Testis (tissue), 3 donors: ENCODE data around the gene UGT1A4. TPM values are rescaled to one million over a fixed set of nuclear protein-coding genes. Genes with fewer than 3 reads are reported as not detected.

Experiments used
- DNase-seq: peaks from one replicate; pipeline ENCODE4 v3.0.0-alpha.2; 2019
- H3K27ac ChIP-seq, 2 donors: fragments of 200-600 bp; sonication (generic); one replicate each; pipeline ENCODE4 v1.5.1; 2019
- H3K27me3 ChIP-seq: fragments of 200-600 bp; sonication (generic); one replicate; pipeline ENCODE4 v1.5.1; 2019
- H3K36me3 ChIP-seq: fragments of 200-600 bp; sonication (generic); one replicate; pipeline ENCODE4 v1.5.1; 2017; ENCODE audit warnings: low read depth; ENCODE audit errors: missing control alignments
- H3K4me1 ChIP-seq: fragments of 200-600 bp; sonication (generic); one replicate; pipeline ENCODE4 v1.5.1; 2019
- H3K4me3 ChIP-seq, 2 donors: fragments of 200-600 bp; sonication (generic); one replicate each; pipeline ENCODE4 v1.5.1; 2017 to 2019
- H3K9me3 ChIP-seq: fragments of 200-600 bp; sonication (generic); one replicate; pipeline ENCODE4 v1.5.1; 2017
- POLR2A ChIP-seq: fragments of 450-650 bp; IDR thresholded peaks from one replicate; pipeline ENCODE4 v1.6.1; 2017; ENCODE audit warnings: antibody characterized with exemption, mild to moderate bottlenecking, moderate library complexity
- WGBS, 2 donors: methylation state at CpG; one replicate each; pipeline ENCODE4 v1.1.5; 2018; 5-methylcytosine and 5-hydroxymethylcytosine counted together
- intact Hi-C: fragments of 100-400 bp; cut with DNase I; formaldehyde crosslinking; loops from one replicate; pipeline ENCODE4 v1.15.1; 2023; ENCODE audit warnings: low total_unique reads
- polyA plus RNA-seq: library from polyadenylated mRNA; stranded (reverse); fragments of 350-450 nt; fragmentation: Illumina TruSeq; extraction: RNeasy Lipid Tissue Mini Kit (QIAGEN cat#74804); gene quantifications from one replicate; pipeline ENCODE4 v1.2.3, GENCODE V29; 2014; ENCODE audit warnings: low read depth, low replicate concordance; ENCODE audit not compliant: insufficient read depth
- total RNA-seq, 2 donors: library from RNA; depleted of rRNA; stranded (reverse); fragments of >200 nt; gene quantifications; one replicate each; pipeline ENCODE4 v1.2.3, GENCODE V29; 2016
- TF ChIP-seq, protein P1 (sequence below), 3 experiments: fragments of 450-650 bp in 2 of 3; fragments of 200-600 bp in 1 of 3; sonication (generic) in 1 of 3; IDR thresholded peaks; one replicate each; pipeline ENCODE4 v1.5.1; 2016 to 2019; ENCODE audit warnings: antibody characterized with exemption in 3 of 3, mild to moderate bottlenecking in 2 of 3, moderate library complexity in 1 of 3

UGT1A4 gene
- total and polyA plus RNA-seq, 3 donors from 2014 or later = 0.25 TPM; not detected in 2

DNA sequence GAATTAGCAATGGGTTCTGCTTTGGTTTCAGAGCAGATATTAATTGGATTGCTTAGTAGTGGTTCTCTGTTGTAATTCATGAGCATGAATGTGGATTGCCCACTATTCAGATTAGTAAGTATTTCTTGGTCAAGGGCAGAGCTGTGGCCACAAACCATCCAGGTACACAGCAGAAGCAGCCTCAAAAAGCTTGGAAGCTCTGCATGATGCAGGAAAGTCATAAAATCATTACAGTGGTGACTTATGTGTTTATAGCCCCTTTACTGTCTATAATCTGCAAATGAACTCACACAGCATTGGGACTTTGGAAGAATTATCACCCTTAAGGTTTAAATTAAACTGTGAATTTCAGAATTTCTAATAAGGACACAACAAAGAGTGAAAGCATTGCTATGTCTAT is 39.6 kb downstream of the UGT1A4 start:
- no peaks in the 10 kb centered on the region for H3K9me3 ChIP-seq
- no peak overlapping the region for H3K27ac ChIP-seq
- intact Hi-C loops = no loop called here
- no peak for TF ChIP-seq POLR2A
- TF ChIP-seq, protein P1, sequence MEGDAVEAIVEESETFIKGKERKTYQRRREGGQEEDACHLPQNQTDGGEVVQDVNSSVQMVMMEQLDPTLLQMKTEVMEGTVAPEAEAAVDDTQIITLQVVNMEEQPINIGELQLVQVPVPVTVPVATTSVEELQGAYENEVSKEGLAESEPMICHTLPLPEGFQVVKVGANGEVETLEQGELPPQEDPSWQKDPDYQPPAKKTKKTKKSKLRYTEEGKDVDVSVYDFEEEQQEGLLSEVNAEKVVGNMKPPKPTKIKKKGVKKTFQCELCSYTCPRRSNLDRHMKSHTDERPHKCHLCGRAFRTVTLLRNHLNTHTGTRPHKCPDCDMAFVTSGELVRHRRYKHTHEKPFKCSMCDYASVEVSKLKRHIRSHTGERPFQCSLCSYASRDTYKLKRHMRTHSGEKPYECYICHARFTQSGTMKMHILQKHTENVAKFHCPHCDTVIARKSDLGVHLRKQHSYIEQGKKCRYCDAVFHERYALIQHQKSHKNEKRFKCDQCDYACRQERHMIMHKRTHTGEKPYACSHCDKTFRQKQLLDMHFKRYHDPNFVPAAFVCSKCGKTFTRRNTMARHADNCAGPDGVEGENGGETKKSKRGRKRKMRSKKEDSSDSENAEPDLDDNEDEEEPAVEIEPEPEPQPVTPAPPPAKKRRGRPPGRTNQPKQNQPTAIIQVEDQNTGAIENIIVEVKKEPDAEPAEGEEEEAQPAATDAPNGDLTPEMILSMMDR (IDR thresholded peaks at IDR 0.05) = no peak
- no peaks in the 10 kb centered on the region for H3K36me3 ChIP-seq
- H3K4me3 ChIP-seq = no peak overlapping the region
- H3K4me1 ChIP-seq = no peaks in the 10 kb centered on the region
- H3K27me3 ChIP-seq = no peaks in the 10 kb centered on the region
- no peak for DNase-seq

GRCh38 chr2:233758849-233759248 is 40.3 kb downstream of the UGT1A4 start:
- no peaks in the 10 kb centered on the region for H3K9me3 ChIP-seq
- TF ChIP-seq, protein P1 (IDR thresholded peaks at IDR 0.05) = no peak
- no peak for TF ChIP-seq POLR2A
- no peaks in the 10 kb centered on the region for H3K36me3 ChIP-seq
- no peak overlapping the region for H3K27ac ChIP-seq
- H3K4me1 ChIP-seq = no peaks in the 10 kb centered on the region
- H3K27me3 ChIP-seq = no peaks in the 10 kb centered on the region
- intact Hi-C loops = no loop called here
- 48 to 66% methylated on average over 2 of the region's 2 CpGs for WGBS, 2 donors
- no peak overlapping the region for H3K4me3 ChIP-seq
- no peak for DNase-seq

GRCh38 chr2:233760043-233760442 is 41.5 kb downstream of the UGT1A4 start, which contains the start of gene UGT1A1:
Gene UGT1A1, plus strand, starts transcription at chr2:233760270. Its CDS starts 18 bp downstream, at chr2:233760288.
- Histone ChIP-seq H3K9me3 (no peaks in the 10 kb centered on the region), H3K4me1 (no peaks in the 10 kb centered on the region), H3K36me3 (no peaks in the 10 kb centered on the region), H3K27ac (no peak within 1 kb of the TSS), H3K4me3 (peak within 1 kb of the TSS in 1 of 2 donors; percentile 2), H3K27me3 (no peaks in the 10 kb centered on the region)
- no peak for TF ChIP-seq POLR2A
- TF ChIP-seq, protein P1 (IDR thresholded peaks at IDR 0.05) = no peak
- DNase-seq = no peak
- intact Hi-C loops = no loop called here
- 81 to 83% methylated on average over 6 of the region's 6 CpGs for WGBS, 2 donors

DNA sequence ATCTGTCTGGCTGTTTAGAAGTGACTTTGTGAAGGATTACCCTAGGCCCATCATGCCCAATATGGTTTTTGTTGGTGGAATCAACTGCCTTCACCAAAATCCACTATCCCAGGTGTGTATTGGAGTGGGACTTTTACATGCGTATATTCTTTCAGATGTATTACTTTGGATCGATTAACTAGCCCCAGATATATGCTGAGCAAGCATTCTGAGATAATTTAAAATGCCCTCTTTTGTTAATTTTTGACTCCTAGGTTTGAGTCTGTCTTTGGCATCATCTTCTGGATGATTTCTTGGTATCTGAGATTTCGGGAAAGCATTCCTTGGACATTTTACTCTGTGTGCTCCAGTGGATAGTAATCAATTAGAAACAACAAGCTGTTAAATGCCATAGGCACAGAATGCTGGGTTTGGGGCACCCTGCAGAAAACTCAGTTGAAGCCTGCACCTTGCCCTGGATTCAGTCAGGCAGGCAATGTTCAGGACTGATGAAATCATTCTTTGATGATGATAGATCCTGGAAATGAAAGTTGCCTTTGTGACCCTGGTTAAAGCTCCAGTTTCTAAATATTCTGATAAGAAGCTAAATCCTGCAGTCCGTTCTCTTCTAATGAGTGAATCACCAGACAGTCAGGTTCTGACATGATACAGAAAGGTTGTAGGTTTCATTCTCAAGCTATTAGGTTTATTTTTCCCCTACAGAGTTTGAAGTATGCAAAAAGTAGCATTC is 42.7 kb downstream of the UGT1A4 start:
- DNase-seq = no peak
- Histone ChIP-seq H3K27ac (no peak overlapping the region), H3K36me3 (no peaks in the 10 kb centered on the region), H3K27me3 (no peaks in the 10 kb centered on the region), H3K4me3 (no peak overlapping the region), H3K4me1 (no peaks in the 10 kb centered on the region), H3K9me3 (no peaks in the 10 kb centered on the region)
- intact Hi-C loops = no loop called here
- WGBS, 2 donors = 80 to 83% methylated on average over 4 of the region's 4 CpGs
- TF ChIP-seq POLR2A = no peak
- TF ChIP-seq, protein P1 (IDR thresholded peaks at IDR 0.05) = no peak

- TF ChIP-seq POLR2A = no peak
- TF ChIP-seq, protein P1 (IDR thresholded peaks at IDR 0.05) = no peak
- Histone ChIP-seq H3K4me3 (no peak overlapping the region), H3K36me3 (no peaks in the 10 kb centered on the region), H3K27me3 (no peaks in the 10 kb centered on the region), H3K4me1 (no peaks in the 10 kb centered on the region), H3K9me3 (no peaks in the 10 kb centered on the region), H3K27ac (no peak overlapping the region)
- DNase-seq = no peak
- 72 to 75% methylated on average over 7 of the region's 7 CpGs for WGBS, 2 donors
- intact Hi-C loops = no loop called here
Measured at GRCh38 chr2:233764264-233764663, 45.7 kb downstream of the UGT1A4 start.
